WTC11 (cell line): ENCODE results near the gene DLX6. TPM values are rescaled to one million over a fixed set of nuclear protein-coding genes. Genes with fewer than 3 reads are reported as not detected.
A peak's percentile ranks its signal among the peaks of the same experiment; 100 is the strongest.

Experiments
- ATAC-seq: fragments of 200-7000 bp; cut with Tn5 transposase; 2 replicates; pipeline ENCODE4 v1.10.0; 2021; ENCODE audit warnings: mild to moderate bottlenecking, moderate library complexity
- Bru-seq: library from RNA; stranded (reverse); fragments of 400-500 nt; gene quantifications from one replicate; lab custom pipeline; 2021; lab: Mats Ljungman, UMichigan
- CTCF ChIA-PET: fragments of 300-600 bp; sonication (Branson Sonifier 250); formaldehyde crosslinking; loops from one replicate; lab custom pipeline; 2021; ENCODE audit warnings: antibody characterized with exemption; lab: Charles Lee
- POLR2A ChIA-PET: fragments of 350-600 bp; sonication (Branson Sonifier 250); formaldehyde crosslinking; loops from one replicate; lab custom pipeline; 2021; ENCODE audit warnings: antibody characterized with exemption; lab: Charles Lee
- DNase-seq: peaks from one replicate; pipeline ENCODE4 v3.0.0; 2021; ENCODE audit warnings: low spot score
- H3K27ac Mint-ChIP-seq: 2 replicates; pipeline ENCODE4 v1.8.0; 2021; ENCODE audit warnings: mixed read lengths
- H3K27me3 Mint-ChIP-seq: 2 replicates; pipeline ENCODE4 v1.8.0; 2021; ENCODE audit warnings: low read depth, mild to moderate bottlenecking, moderate library complexity, mixed read lengths
- H3K36me3 Mint-ChIP-seq: 2 replicates; pipeline ENCODE4 v1.8.0; 2021; ENCODE audit warnings: mixed read lengths
- H3K4me1 Mint-ChIP-seq: 2 replicates; pipeline ENCODE4 v1.8.0; 2022; ENCODE audit warnings: mixed read lengths
- H3K4me3 Mint-ChIP-seq: 2 replicates; pipeline ENCODE4 v1.8.0; 2021; ENCODE audit warnings: mild to moderate bottlenecking, moderate library complexity, mixed read lengths
- H3K9me3 Mint-ChIP-seq: 2 replicates; pipeline ENCODE4 v1.8.0; 2021; ENCODE audit warnings: mixed read lengths
- ATF1 ChIP-seq: sonication (generic); formaldehyde crosslinking; IDR thresholded peaks from 2 replicates; pipeline ENCODE4 v1.8.1; 2023; ENCODE audit warnings: mild to moderate bottlenecking, moderate library complexity, missing genetic modification reagents
- ATF2 ChIP-seq: sonication (generic); formaldehyde crosslinking; IDR thresholded peaks from 2 replicates; pipeline ENCODE4 v1.8.1; 2022; ENCODE audit warnings: low read depth, missing genetic modification reagents, borderline replicate concordance
- ATF6 ChIP-seq: sonication (generic); formaldehyde crosslinking; IDR thresholded peaks from 2 replicates; pipeline ENCODE4 v1.8.1; 2023; ENCODE audit warnings: mild to moderate bottlenecking, missing genetic modification reagents
- CREB1 ChIP-seq: sonication (generic); formaldehyde crosslinking; IDR thresholded peaks from 2 replicates; pipeline ENCODE4 v1.8.0; 2023; ENCODE audit warnings: mild to moderate bottlenecking, missing genetic modification reagents
- CREM ChIP-seq: sonication (generic); formaldehyde crosslinking; IDR thresholded peaks from 2 replicates; pipeline ENCODE4 v1.8.1; 2022; ENCODE audit warnings: mild to moderate bottlenecking, missing genetic modification reagents, moderate library complexity
- E2F4 ChIP-seq: sonication (generic); formaldehyde crosslinking; IDR thresholded peaks from 2 replicates; pipeline ENCODE4 v1.8.1; 2022; ENCODE audit warnings: low read depth, mild to moderate bottlenecking, moderate library complexity, missing genetic modification reagents, borderline replicate concordance
- ELF4 ChIP-seq: sonication (generic); formaldehyde crosslinking; IDR thresholded peaks from 2 replicates; pipeline ENCODE4 v1.8.1; 2022; ENCODE audit warnings: low read depth, mild to moderate bottlenecking, moderate library complexity, missing genetic modification reagents
- FOXK1 ChIP-seq: sonication (generic); formaldehyde crosslinking; IDR thresholded peaks from 2 replicates; pipeline ENCODE4 v1.8.0; 2022; ENCODE audit warnings: mild to moderate bottlenecking, moderate library complexity, missing genetic modification reagents
- FOXP4 ChIP-seq: sonication (generic); formaldehyde crosslinking; IDR thresholded peaks from 2 replicates; pipeline ENCODE4 v1.8.0; 2022; ENCODE audit warnings: mild to moderate bottlenecking, missing genetic modification reagents
- GABPB1 ChIP-seq: sonication (generic); formaldehyde crosslinking; IDR thresholded peaks from 2 replicates; pipeline ENCODE4 v1.8.1; 2023; ENCODE audit warnings: mild to moderate bottlenecking, missing genetic modification reagents
- JAZF1 ChIP-seq: fragments of 250-450 bp; sonication (Bioruptor Pico); IDR thresholded peaks from 2 replicates; pipeline ENCODE4 v1.9.0; 2021; ENCODE audit warnings: moderate library complexity, mild to moderate bottlenecking, inconsistent platforms
- KAT7 ChIP-seq: sonication (generic); formaldehyde crosslinking; IDR thresholded peaks from 2 replicates; pipeline ENCODE4 v1.8.1; 2023; ENCODE audit warnings: missing genetic modification reagents, mild to moderate bottlenecking, borderline replicate concordance
- MAX ChIP-seq: sonication (generic); formaldehyde crosslinking; IDR thresholded peaks from 2 replicates; pipeline ENCODE4 v1.8.0; 2022; ENCODE audit warnings: mild to moderate bottlenecking, missing genetic modification reagents
- MLX ChIP-seq: sonication (generic); formaldehyde crosslinking; IDR thresholded peaks from 2 replicates; pipeline ENCODE4 v1.8.1; 2023; ENCODE audit warnings: mild to moderate bottlenecking, missing genetic modification reagents, moderate library complexity
- NFYB ChIP-seq: sonication (generic); formaldehyde crosslinking; conservative IDR thresholded peaks from 2 replicates; pipeline ENCODE4 v1.8.0; 2022; ENCODE audit warnings: low read depth, missing genetic modification reagents
- NR1H2 ChIP-seq: sonication (generic); formaldehyde crosslinking; IDR thresholded peaks from 2 replicates; pipeline ENCODE4 v1.9.0; 2021; ENCODE audit warnings: mild to moderate bottlenecking, moderate library complexity, missing genetic modification reagents
- NR2C2 ChIP-seq: sonication (generic); formaldehyde crosslinking; IDR thresholded peaks from 2 replicates; pipeline ENCODE4 v1.8.0; 2022; ENCODE audit warnings: mild to moderate bottlenecking, missing genetic modification reagents
- RELA ChIP-seq: sonication (generic); formaldehyde crosslinking; IDR thresholded peaks from 2 replicates; pipeline ENCODE4 v1.8.1; 2022; ENCODE audit warnings: missing genetic modification reagents, mild to moderate bottlenecking, borderline replicate concordance
- SMAD4 ChIP-seq: sonication (generic); formaldehyde crosslinking; IDR thresholded peaks from 2 replicates; pipeline ENCODE4 v1.8.0; 2022; ENCODE audit warnings: mild to moderate bottlenecking, missing genetic modification reagents
- ZBTB21 ChIP-seq: sonication (generic); formaldehyde crosslinking; IDR thresholded peaks from 2 replicates; pipeline ENCODE4 v1.8.1; 2023; ENCODE audit warnings: mild to moderate bottlenecking, missing genetic modification reagents, borderline replicate concordance
- ZNF219 ChIP-seq: sonication (generic); formaldehyde crosslinking; IDR thresholded peaks from 2 replicates; pipeline ENCODE4 v1.8.0; 2023; ENCODE audit warnings: missing genetic modification reagents, mild to moderate bottlenecking, borderline replicate concordance
- ZNF232 ChIP-seq: sonication (generic); formaldehyde crosslinking; IDR thresholded peaks from 2 replicates; pipeline ENCODE4 v1.8.0; 2022; ENCODE audit warnings: mild to moderate bottlenecking, missing genetic modification reagents
- ZNF416 ChIP-seq: fragments of 250-450 bp; sonication (Bioruptor Pico); IDR thresholded peaks from 2 replicates; pipeline ENCODE4 v1.9.0; 2021; ENCODE audit warnings: mild to moderate bottlenecking, inconsistent platforms
- long read RNA-seq, 3 experiments: library from RNA in 1 of 3; library from capped mRNA in 1 of 3; library from polyadenylated mRNA in 1 of 3; unstranded in 2 of 3; stranded (forward) in 1 of 3; transcript quantifications; one replicate each; pipeline ENCODE4 v2.0.0, GENCODE V29; 2021
- total RNA-seq: library from RNA; stranded (reverse); gene quantifications from 3 replicates; pipeline ENCODE4 v1.2.3, GENCODE V29; 2021

The DLX6 gene
- total RNA-seq, result 0.09 TPM in 1 of 3 replicates, not detected in the others
- not detected for Bru-seq, nascent RNA
- long read RNA-seq, experiment 1, result 0 reads
- long read RNA-seq, experiment 2, result 0 reads
- long read RNA-seq, experiment 3, result 0 reads

GRCh38 chr7:97005183-97006054, at the start of gene DLX6:
TSS of gene DLX6 (plus strand) at chr7:97005553. CDS start at chr7:97005978, 425 bp downstream.
- ChIA-PET CTCF (interaction anchor here (0.6 to 3.2 kb wide), 7 partner anchors 9 to 148 kb away, joined by 3 to 31 read pairs (median 11); no protein-coding TSS in a partner anchor), POLR2A (interaction anchor here (0.6 to 3.1 kb wide), 5 partner anchors 11 to 567 kb away, joined by 3 to 19 read pairs (median 7); no protein-coding TSS in a partner anchor)
- ATAC-seq, result peak; percentile 61

GRCh38 chr7:96959135-96959534, 46.2 kb upstream of the DLX6 start:
- TF ChIP-seq ELF4 (CRISPR knock-in tag) (no peak), JAZF1 (CRISPR knock-in tag) (no peak), ATF2 (no peak)
- Mint-ChIP-seq H3K36me3 (no peaks in the 10 kb centered on the region), H3K27ac (no peak overlapping the region), H3K4me1 (no peaks in the 10 kb centered on the region), H3K27me3 (peaks cover 12% of the 10 kb centered on the region), H3K4me3 (no peak overlapping the region), H3K9me3 (no peaks in the 10 kb centered on the region)
- CTCF ChIA-PET, result interaction anchor here (0.7 kb wide), 1 partner anchor 64 kb away, joined by 3 read pairs; no protein-coding TSS in a partner anchor
- DNase-seq, result no peak
- POLR2A ChIA-PET, result no interaction called here
- ATAC-seq, result no peak

More at GRCh38 chr7:97005183-97006054, at the start of gene DLX6:
- TF ChIP-seq FOXK1 (CRISPR knock-in tag), result 0 out of 2 replicates have a peak, but pooled peaks have one; percentile 30
- peak; percentile 27; the same call in 1 of the 2 replicates for TF ChIP-seq GABPB1 (CRISPR knock-in tag)
- TF ChIP-seq MAX (CRISPR knock-in tag), result peak; percentile 40; the same call in 1 of the 2 replicates
- TF ChIP-seq ZNF219 (CRISPR knock-in tag), result no peak
- no peak for TF ChIP-seq NR2C2
- TF ChIP-seq CREB1 (CRISPR knock-in tag), result no peak
- TF ChIP-seq MLX (CRISPR knock-in tag), result no peak
- TF ChIP-seq SMAD4 (CRISPR knock-in tag), result no peak
- TF ChIP-seq ZBTB21, result 0 out of 2 replicates have a peak, but pooled peaks have one; percentile 69
- peak; percentile 31; the same call in 1 of the 2 replicates for TF ChIP-seq CREM (CRISPR knock-in tag)
- TF ChIP-seq FOXP4 (CRISPR knock-in tag), result peak; percentile 59; the same call in 1 of the 2 replicates
- peak; percentile 93 for TF ChIP-seq NFYB (CRISPR knock-in tag)
- TF ChIP-seq, all 79 proteins: peak for 7
- H3K4me1 Mint-ChIP-seq, result peaks cover 51% of the 10 kb centered on the region
- peaks cover 3% of the 10 kb centered on the region; the same call in 1 of the 2 replicates for H3K36me3 Mint-ChIP-seq
- DNase-seq, result peak; percentile 90
- H3K4me3 Mint-ChIP-seq, result peak within 1 kb of the TSS; percentile 73
- no peak within 1 kb of the TSS for H3K27ac Mint-ChIP-seq
- no peaks in the 10 kb centered on the region for H3K9me3 Mint-ChIP-seq
- peaks cover 97% of the 10 kb centered on the region for H3K27me3 Mint-ChIP-seq

- Mint-ChIP-seq H3K9me3 (no peaks in the 10 kb centered on the region), H3K27me3 (peaks cover 29% of the 10 kb centered on the region), H3K27ac (no peak overlapping the region), H3K4me1 (no peaks in the 10 kb centered on the region), H3K4me3 (no peak overlapping the region), H3K36me3 (no peaks in the 10 kb centered on the region)
- DNase-seq (no peak), ATAC-seq (no peak)
- ChIA-PET POLR2A (no interaction called here), CTCF (no interaction called here)
- TF ChIP-seq ATF6 (CRISPR knock-in tag), result no peak
- TF ChIP-seq ATF1 (CRISPR knock-in tag), result no peak
- TF ChIP-seq NR1H2 (CRISPR knock-in tag), result no peak
- TF ChIP-seq ZNF232 (CRISPR knock-in tag), result no peak
- no peak for TF ChIP-seq RELA (CRISPR knock-in tag)
- TF ChIP-seq ZNF416, result no peak
- TF ChIP-seq E2F4 (CRISPR knock-in tag), result no peak
- no peak for TF ChIP-seq KAT7 (CRISPR knock-in tag)
Observed at GRCh38 chr7:96962221-96962885, 43.0 kb upstream of the DLX6 start.
